ENCODE data around the gene FTH1.

FTH1 gene

DNA sequence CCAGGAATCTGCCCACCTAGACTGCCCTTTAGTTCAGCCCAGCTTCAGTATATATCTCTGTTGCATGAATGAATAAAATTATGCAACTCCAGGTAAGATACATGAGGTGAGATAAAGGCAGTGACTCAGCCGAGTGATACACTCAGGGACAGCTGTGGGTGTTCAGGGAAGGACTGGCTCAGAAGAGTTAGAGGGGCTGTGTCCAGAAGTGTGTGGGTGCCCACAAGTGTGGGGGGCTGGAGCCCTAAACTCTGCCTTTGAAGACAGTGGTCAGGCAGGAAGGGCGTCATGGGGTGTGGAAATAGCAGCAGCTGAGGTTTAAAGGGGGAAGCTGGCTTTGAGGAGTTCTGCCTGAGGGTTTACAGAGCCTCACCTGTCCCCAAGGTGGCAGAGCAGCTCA, 8.3 kb downstream of the FTH1 start:
- peaks cover 78% of the 10 kb centered on the region for H3K36me3 ChIP-seq
- H3K27ac ChIP-seq, result peak overlapping the region; percentile 95
- H3K4me3 ChIP-seq (ENCODE audit: low read depth in 1 of 2, low read length in 1 of 2), result peak overlapping the region; percentile 1 to 78
- TF ChIP-seq, protein P1, sequence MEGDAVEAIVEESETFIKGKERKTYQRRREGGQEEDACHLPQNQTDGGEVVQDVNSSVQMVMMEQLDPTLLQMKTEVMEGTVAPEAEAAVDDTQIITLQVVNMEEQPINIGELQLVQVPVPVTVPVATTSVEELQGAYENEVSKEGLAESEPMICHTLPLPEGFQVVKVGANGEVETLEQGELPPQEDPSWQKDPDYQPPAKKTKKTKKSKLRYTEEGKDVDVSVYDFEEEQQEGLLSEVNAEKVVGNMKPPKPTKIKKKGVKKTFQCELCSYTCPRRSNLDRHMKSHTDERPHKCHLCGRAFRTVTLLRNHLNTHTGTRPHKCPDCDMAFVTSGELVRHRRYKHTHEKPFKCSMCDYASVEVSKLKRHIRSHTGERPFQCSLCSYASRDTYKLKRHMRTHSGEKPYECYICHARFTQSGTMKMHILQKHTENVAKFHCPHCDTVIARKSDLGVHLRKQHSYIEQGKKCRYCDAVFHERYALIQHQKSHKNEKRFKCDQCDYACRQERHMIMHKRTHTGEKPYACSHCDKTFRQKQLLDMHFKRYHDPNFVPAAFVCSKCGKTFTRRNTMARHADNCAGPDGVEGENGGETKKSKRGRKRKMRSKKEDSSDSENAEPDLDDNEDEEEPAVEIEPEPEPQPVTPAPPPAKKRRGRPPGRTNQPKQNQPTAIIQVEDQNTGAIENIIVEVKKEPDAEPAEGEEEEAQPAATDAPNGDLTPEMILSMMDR (IDR thresholded peaks at IDR 0.05), result no peak
- H3K9me3 ChIP-seq, result no peaks in the 10 kb centered on the region
- no peaks in the 10 kb centered on the region for H3K27me3 ChIP-seq
- H3K4me1 ChIP-seq (ENCODE audit: control insufficient read depth in 1 of 2, insufficient read depth in 1 of 2, low read depth in 1 of 2, low read length in 1 of 2), result peaks cover 91 to 93% of the 10 kb centered on the region in 2 experiments

- Histone ChIP-seq H3K27me3 (no peaks in the 10 kb centered on the region), H3K9me3 (no peaks in the 10 kb centered on the region), H3K27ac (peak overlapping the region; percentile 95), H3K36me3 (peaks cover 73% of the 10 kb centered on the region), H3K4me3 (ENCODE audit: low read depth in 1 of 2, low read length in 1 of 2) (peak overlapping the region; percentile 1 to 78), H3K4me1 (ENCODE audit: control insufficient read depth in 1 of 2, insufficient read depth in 1 of 2, low read depth in 1 of 2, low read length in 1 of 2) (peaks cover 91 to 93% of the 10 kb centered on the region in 2 experiments)
- TF ChIP-seq, protein P1 (IDR thresholded peaks at IDR 0.05), result no peak
Observed at GRCh38 chr11:61958590-61958989, 8.8 kb downstream of the FTH1 start.

DNA sequence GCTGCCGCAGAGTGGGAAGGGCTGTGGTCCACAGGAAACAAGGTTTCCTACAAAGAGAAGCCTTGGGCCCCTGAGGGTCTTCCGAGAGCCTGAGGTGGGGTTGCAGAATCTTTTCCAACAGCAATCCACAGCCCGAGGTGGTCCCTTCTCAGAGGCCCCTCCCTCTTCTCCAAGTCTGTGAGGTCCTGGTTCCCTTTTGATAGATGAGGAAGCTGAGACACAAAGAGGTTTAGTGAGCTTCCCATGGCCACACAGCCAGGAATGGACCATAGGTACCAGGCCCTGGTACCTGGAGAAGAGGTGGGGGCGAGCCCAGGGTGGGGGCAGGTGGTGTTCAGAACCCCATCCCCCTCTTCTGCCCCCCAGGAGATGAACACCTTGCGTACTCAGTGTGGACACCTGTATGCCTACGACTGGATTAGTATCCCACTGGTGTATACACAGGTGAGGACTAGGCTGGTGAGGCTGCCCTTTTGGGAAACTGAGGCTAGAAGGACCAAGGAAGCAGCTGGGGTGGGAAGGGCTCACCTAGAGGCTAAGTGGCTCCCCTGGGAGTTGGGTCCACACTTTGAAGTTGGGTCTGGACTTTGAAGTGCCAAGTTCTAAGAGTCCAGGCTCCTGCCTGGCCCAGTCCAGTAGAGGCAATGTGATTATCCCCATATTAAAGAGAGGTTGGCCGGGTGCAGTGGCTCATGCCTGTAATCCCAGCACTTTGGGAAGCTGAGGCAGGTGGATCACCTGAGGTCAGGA, 10.2 kb downstream of the FTH1 start:
- Histone ChIP-seq H3K36me3 (peaks cover 59% of the 10 kb centered on the region), H3K27me3 (no peaks in the 10 kb centered on the region), H3K27ac (peak overlapping the region; percentile 95), H3K4me1 (ENCODE audit: control insufficient read depth in 1 of 2, insufficient read depth in 1 of 2, low read depth in 1 of 2, low read length in 1 of 2) (peaks cover 82 to 85% of the 10 kb centered on the region in 2 experiments), H3K4me3 (ENCODE audit: low read depth in 1 of 2, low read length in 1 of 2) (peak overlapping the region; percentile 78 to 85), H3K9me3 (no peaks in the 10 kb centered on the region)
- TF ChIP-seq, protein P1 (IDR thresholded peaks at IDR 0.05), result no peak

- Histone ChIP-seq H3K27ac (peak overlapping the region; percentile 95), H3K4me1 (ENCODE audit: control insufficient read depth in 1 of 2, insufficient read depth in 1 of 2, low read depth in 1 of 2, low read length in 1 of 2) (peaks cover 74 to 77% of the 10 kb centered on the region in 2 experiments), H3K27me3 (no peaks in the 10 kb centered on the region), H3K9me3 (no peaks in the 10 kb centered on the region), H3K4me3 (ENCODE audit: low read depth in 1 of 2, low read length in 1 of 2) (peak overlapping the region; percentile 78 to 85), H3K36me3 (peaks cover 51% of the 10 kb centered on the region)
- TF ChIP-seq, protein P1 (IDR thresholded peaks at IDR 0.05), result no peak
Observed at GRCh38 chr11:61956191-61957020, 11.0 kb downstream of the FTH1 start.

DNA sequence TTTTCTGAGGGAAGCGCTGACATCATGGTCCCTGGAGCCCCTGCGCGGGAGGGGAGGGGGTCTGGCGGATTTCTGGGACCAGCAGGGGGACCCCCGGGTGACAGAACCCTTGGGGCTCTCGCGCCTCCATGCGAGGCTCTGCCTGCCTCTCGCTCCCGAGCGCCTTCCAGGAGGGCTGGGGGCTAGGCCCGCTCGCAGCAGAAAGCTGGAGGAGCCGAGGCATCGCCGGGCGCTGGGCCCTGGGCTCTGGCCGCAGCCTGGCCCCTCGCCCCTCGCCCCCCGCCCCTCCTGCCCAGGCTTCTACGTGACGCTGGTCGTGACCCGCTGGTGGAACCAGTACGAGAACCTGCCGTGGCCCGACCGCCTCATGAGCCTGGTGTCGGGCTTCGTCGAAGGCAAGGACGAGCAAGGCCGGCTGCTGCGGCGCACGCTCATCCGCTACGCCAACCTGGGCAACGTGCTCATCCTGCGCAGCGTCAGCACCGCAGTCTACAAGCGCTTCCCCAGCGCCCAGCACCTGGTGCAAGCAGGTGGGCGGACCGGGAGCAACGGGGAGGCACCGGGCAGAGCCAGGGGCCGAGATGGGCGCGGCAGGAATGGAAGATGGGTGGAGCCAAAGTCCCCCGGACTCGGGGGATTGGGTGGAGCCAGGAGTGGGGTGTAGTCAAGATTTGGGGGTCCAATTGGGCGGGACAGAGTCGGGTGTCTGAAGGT, 11.9 kb downstream of the FTH1 start:
- H3K4me1 ChIP-seq (ENCODE audit: control insufficient read depth in 1 of 2, insufficient read depth in 1 of 2, low read depth in 1 of 2, low read length in 1 of 2), result peaks cover 68% of the 10 kb centered on the region in 2 experiments

More for the DNA sequence above, 11.9 kb downstream of the FTH1 start:
- Histone ChIP-seq H3K27ac (peak overlapping the region; percentile 95), H3K36me3 (peaks cover 43% of the 10 kb centered on the region), H3K9me3 (no peaks in the 10 kb centered on the region), H3K4me3 (ENCODE audit: low read depth in 1 of 2, low read length in 1 of 2) (peak overlapping the region; percentile 78 to 85), H3K27me3 (no peaks in the 10 kb centered on the region)
- TF ChIP-seq, protein P1 (IDR thresholded peaks at IDR 0.05), result no peak
